NOMO-1 treated with dmso at 0.1 percent for 144 hours (cell line): Measurements from ENCODE around the gene TENM4.
"Not testable (repeated sequence)": the region's sequence is repeated elsewhere in the genome, so short reads cannot be mapped to it uniquely, and the experiment has no call there.

Experiments used
- DNase-seq: peaks from one replicate; lab custom pipeline; 2025; ENCODE audit not compliant: unreplicated experiment; lab: John Stamatoyannopoulos, UW

Gene TENM4

DNA sequence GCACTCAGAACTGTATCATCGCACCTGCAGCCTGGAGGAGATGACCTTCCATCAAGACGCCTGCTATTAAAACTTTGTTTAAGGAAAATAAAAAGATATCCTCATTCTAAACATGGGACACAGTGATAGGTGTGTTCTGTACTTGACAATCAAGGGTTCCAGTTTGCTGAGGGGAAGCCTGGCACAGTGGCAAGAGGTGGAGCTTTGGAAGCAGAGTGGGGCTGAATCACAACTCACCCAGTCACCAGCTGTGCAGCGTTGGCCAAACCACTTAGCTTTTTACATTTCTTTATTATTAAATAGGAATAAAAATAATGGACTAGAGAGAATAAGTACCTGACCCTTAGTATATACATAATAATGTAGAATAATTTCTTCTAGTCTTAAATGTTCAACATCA lies 220.7 kb downstream of the TENM4 start:
- no peak for DNase-seq

DNA sequence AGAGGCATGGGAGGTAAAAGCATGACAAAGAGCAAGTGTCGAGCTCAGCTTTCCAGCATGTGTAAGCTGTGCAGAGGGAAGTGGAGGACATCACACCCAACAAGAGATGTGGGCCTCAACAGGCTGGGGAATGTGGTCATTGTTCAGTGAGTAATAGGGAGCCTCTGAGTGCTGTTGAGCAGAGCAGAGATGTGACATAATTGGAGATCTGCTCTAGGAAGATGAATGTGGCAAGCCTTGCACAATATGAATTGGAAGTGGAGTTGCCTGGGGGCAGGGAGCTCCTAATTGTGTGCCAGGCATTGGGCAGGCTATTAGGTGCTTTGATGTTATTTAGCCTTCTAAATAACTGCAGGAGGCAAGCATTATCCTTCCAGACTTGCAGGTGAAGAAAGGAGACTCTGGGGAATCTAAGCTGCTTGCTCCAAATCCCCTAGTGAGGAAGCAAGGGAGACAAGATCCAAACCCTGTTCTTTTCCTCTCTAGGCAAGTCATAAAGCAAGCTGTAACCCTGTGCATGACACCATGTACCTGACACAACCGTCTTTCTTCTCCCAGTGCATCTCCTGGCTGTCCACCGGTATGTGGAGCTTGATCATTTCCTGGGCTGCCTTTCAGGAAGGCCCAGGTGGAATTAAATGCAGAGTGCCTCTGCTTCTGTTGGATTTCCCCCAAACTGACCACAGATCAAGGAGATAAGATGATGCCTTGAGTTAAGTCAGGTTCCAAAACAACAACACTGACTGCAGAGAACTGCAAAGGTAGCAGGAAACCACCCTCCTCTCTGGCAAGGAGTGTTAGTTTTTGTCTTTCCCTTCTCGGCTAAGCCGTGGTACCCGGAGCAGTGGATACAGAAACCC lies 221.4 kb downstream of the TENM4 start:
- DNase-seq: no peak

- no peak for DNase-seq
Measured at GRCh38 chr11:79212741-79213190, 228.1 kb downstream of the TENM4 start.

DNA sequence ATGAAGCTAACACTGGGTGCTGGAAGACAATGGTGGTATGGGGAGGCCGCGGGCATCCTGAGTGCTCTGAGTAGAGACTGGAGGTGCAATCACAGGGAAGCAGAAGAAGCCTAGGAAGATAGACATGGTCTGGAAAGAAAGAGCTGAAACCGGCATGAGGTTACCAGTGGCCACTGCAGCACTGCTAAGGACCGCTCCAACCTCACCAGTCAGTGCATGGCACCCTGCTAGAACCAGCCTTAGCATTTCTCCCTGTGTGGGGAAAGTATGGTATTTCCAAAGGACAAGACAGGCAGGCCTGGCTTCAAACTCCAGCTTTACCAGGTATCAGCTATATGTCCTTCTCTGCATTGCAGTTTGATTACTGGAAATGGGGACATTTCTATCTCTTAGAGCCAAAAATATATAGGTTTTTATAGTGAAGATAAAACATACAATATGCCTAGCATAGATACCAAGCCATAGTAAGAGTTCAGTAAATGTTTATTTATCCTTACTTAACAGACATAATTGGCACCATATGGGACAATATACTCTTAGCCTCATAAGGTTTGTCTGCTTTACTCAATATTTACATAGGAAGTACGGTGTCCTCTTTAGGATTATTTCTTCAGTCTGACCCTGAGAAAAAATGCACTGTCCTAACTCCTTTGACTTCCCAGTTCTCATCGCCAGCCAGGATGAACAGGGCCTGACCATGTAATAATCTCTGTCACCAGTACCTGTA lies 231.1 kb downstream of the TENM4 start:
- DNase-seq: no peak

GRCh38 chr11:79208126-79208525 lies 232.7 kb downstream of the TENM4 start:
- no peak for DNase-seq

- no peak for DNase-seq
Measured at GRCh38 chr11:79206951-79207350, 233.9 kb downstream of the TENM4 start.

DNA sequence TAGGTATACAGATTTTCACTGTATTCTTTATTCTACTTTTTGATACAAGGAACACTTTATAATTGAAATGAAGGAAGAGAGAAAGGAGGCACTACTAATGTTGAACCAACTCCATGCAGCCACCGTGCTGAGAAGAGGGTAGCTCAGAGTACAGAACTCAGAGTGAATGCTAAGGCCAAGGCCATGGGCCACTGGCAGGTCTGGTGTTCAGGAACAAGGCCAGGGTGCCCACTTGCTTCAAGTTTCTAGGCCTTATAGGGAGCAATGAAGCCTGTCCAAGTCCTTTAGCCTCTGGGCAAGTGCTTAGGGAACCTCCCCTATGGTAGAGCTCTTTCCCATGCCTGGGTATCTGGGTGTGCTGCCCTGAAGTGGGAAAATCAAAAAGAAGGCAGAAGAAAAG lies 235.0 kb downstream of the TENM4 start:
- DNase-seq: no peak

- DNase-seq: no peak
Measured at GRCh38 chr11:79201677-79202347, 239.0 kb downstream of the TENM4 start.

DNA sequence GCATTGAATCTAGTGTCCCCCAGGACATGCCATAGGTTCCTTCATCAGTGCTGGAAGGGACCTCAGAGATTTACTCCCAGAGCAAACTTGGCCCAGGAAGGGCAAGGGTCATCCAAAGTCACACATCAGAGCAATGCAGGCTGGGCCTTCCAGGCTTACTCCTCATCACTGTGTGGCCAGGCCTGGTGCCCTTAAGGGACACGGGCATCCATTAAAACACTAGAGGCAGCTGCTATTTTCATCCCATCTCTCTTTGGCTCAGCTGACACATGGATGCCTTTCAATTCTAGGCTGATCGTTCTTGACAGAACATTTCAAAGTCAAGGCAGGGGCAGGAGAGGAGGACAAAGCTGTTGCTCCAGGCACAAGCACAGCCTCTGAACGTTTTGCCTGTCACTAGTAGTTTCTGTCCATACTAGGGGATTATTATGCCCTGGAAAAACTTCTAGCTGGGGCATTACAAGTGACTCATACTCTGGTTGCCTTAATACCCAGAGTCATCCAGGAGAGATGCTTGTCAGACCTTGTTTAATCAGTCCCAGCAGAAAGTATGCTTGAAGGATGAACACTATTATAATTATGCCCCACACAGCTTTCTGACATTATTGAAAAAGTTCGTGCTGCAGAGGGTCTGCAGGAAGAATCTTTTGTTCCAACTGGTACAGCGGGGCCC lies 240.3 kb downstream of the TENM4 start:
- DNase-seq: no peak

DNA sequence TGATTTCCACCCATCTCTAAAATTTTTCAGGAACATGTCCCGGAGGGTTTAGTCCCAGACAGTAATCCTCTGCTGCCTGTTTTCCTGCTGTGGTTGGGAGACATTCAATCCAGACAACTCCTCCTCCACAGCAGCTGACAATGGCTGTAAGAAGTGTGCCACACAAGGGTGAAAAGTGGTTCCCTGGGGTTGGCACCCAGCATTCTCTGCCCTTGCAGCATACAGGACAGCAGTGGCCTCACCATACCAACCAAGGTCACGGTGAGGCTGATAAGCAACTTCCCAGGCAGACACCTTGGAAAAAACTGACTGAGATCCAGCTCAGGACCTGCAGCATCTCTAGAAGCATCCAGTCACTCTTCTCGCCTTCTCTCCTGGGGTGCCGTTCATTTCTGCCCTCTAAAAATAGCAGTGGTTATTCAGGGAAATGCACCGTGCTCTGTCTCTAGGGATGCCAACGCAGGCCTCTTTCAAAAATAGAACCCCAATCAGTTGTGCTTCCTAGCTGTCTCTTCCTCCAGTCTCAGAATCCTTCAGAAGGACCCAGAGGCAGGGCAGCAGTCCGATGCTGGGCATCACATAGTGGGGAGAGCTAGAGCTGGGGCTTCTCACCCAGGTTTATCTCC lies 241.0 kb downstream of the TENM4 start:
- no peak for DNase-seq

DNA sequence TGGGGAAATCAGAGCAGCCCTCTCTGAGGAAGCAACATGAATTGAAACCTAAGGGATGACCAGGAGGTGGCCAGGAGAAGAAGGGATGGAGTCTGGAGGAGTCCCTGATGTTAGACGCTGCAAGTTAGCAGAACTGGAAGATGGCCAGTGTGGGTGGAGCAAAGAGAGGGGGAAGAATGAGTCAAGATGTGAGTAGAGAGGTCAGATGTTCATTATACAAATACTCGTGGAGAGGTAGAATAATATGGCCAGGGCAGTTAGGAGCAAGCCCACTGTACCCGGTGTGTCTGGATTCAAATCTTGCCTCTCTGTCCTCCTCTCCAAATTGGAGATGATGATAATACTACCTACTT lies 242.0 kb downstream of the TENM4 start:
- no peak for DNase-seq

GRCh38 chr11:79198203-79198897 lies 242.5 kb downstream of the TENM4 start:
- DNase-seq: no peak

GRCh38 chr11:79196950-79197349 lies 243.9 kb downstream of the TENM4 start:
- no peak for DNase-seq

DNA sequence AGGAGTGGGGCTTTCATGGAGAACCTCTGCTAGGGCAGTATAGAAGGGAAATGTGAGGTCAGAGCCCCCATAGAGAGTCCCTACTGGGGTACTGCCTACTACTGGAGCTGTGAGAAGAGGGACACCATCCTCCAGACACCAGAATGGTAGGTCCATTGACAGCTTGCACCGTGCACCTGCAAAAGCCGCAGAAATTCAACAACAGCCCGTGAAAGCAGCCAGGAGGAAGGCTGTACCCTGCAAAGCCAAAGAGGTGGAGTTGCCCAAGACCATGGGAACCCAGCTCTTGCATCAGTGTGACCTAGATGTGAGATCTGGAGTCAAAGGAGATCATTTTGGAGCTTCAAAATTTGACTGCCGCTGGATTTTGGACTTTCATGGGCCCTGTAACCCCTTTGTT lies 245.6 kb downstream of the TENM4 start:
- no peak for DNase-seq

- no peak for DNase-seq
Measured at GRCh38 chr11:79193663-79194310, 247.0 kb downstream of the TENM4 start.

DNA sequence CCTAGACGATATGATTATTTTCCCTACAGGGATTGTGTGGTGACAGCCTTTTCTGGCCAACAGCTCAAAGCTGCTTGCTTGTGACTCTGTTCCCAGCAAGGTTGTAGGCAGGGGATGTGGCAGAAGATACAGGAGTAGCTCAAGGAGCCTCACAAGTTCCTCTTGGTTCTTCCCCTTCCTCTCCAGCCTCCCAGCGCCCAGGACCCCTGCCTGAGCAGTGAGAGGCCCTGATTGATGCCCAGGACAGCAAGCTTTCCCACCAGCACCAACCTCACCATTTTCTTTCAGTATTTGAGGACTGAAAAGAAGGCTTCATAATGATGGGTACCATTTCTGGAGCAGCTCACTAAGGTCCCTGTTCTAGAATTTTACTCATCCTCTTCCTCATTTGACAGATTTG lies 248.0 kb downstream of the TENM4 start:
- no peak for DNase-seq

GRCh38 chr11:79191716-79192115 lies 249.1 kb downstream of the TENM4 start:
- DNase-seq: not testable (repeated sequence)

DNA sequence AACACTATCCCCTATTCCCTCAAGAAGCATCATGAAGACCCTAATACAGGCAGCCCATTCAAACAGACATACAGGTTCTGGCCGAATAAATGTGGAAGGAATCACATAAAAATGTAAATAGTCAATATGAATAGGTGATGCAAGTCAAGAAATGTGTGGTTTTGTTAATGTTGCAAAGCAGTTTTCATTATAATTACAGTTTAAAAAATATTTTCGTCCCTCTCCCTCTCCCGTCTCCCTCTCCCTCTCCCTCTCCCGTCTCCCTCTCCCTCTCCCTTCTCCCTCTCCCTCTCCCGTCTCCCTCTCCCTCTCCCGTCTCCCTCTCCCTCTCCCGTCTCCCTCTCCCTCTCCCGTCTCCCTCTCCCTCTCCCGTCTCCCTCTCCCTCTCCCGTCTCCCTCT lies 250.3 kb downstream of the TENM4 start:
- DNase-seq: not testable (repeated sequence)

DNA sequence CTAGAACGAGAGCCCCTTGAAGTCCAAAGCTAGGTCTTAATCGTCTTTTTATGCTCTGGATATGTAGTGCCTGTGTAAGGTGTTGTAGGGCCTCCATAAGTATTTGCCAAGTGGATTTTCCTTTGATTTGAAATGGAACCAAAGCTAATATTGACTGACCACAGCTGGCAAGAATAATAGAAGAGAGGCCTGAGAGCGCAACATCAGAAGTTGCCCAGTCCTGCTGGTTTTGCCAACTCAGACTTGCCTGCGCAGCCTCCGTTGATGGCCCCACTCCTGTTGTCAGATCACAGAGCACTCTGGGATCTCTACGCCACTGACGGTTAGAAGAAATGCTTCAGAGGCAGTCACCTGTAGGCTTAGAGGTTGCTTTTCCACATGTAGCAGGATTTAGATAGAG lies 251.2 kb downstream of the TENM4 start:
- no peak for DNase-seq

DNA sequence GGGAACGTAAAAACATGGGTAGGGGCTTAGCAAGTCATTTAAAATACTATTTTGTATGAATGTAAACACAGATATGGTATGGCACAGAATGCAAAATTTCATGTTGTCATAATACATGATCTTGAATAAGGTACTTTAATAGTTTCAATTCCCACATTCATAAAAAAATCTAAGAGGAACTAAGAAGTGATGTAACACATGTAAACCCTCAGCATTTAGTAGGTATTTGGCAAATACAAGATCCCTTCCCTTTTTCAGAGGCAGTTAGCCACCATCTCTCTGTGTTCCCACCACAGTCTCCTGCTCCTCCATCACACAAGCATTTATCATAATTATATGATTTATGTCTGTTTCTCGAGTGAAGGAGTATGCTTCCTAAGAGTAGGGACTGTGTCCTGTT lies 251.8 kb downstream of the TENM4 start:
- DNase-seq: peak; percentile 87
